Endothelial cell of umbilical vein (primary cell): ENCODE data around the gene ARHGAP32.

Experiments
- POLR2A ChIP-seq: IDR thresholded peaks from 2 replicates; pipeline ENCODE4 v1.6.1; 2012; ENCODE audit warnings: low read depth, mild to moderate bottlenecking, control low read depth, low read length
- POLR2AphosphoS5 ChIP-seq: IDR thresholded peaks from 2 replicates; pipeline ENCODE4 v1.6.1; 2012; ENCODE audit warnings: low read depth, mild to moderate bottlenecking, control low read depth, low read length, moderate library complexity; ENCODE audit not compliant: insufficient read depth
- TF ChIP-seq, protein P1 (sequence below), 2 donors: IDR thresholded peaks; 1 replicate in 1 of 2; 2 replicates in 1 of 2; pipeline ENCODE4 v1.5.1; 2011; ENCODE audit warnings: low read length in 2 of 2, mild to moderate bottlenecking in 2 of 2, moderate library complexity in 2 of 2, control low read depth in 1 of 2, inconsistent platforms in 1 of 2, low read depth in 1 of 2; ENCODE audit not compliant: insufficient read depth in 1 of 2; ENCODE audit errors: extremely low read depth in 1 of 2
- TF ChIP-seq, protein P2 (sequence below): IDR thresholded peaks from 2 replicates; pipeline ENCODE4 v1.6.1; 2011; ENCODE audit not compliant: insufficient read depth, insufficient read length

DNA sequence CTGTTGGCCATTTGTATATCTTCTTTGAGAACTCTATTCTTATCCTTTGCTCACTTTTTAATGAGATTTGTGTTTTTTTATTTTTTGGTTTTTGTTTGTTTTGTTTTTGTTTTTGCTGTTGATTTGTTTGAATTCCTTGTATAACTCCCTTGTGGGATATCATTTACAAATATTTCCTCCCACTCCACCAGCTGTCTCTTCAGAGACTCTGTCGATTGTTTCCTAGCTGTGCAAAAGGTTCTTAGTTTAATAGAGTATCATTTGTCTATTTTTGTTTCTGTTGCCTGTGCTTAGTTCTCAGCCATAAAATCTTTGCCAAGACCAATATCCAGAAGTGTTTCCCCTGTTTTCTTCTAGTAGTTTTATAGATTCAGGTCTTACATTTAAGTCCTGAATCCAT is 82.4 kb downstream of the ARHGAP32 start:
- no peak for TF ChIP-seq POLR2A
- TF ChIP-seq, protein P1, sequence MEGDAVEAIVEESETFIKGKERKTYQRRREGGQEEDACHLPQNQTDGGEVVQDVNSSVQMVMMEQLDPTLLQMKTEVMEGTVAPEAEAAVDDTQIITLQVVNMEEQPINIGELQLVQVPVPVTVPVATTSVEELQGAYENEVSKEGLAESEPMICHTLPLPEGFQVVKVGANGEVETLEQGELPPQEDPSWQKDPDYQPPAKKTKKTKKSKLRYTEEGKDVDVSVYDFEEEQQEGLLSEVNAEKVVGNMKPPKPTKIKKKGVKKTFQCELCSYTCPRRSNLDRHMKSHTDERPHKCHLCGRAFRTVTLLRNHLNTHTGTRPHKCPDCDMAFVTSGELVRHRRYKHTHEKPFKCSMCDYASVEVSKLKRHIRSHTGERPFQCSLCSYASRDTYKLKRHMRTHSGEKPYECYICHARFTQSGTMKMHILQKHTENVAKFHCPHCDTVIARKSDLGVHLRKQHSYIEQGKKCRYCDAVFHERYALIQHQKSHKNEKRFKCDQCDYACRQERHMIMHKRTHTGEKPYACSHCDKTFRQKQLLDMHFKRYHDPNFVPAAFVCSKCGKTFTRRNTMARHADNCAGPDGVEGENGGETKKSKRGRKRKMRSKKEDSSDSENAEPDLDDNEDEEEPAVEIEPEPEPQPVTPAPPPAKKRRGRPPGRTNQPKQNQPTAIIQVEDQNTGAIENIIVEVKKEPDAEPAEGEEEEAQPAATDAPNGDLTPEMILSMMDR (IDR thresholded peaks at IDR 0.05; ENCODE audit: extremely low read depth in 1 of 2, insufficient read depth in 1 of 2, low read depth in 1 of 2, low read length in 2 of 2), result no peak
- TF ChIP-seq, protein P2, sequence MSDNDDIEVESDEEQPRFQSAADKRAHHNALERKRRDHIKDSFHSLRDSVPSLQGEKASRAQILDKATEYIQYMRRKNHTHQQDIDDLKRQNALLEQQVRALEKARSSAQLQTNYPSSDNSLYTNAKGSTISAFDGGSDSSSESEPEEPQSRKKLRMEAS, result no peak
- no peak for TF ChIP-seq POLR2AphosphoS5
